Neural progenitor cell (in vitro differentiated cells): Measurements from ENCODE around the gene TSPAN14.

Experiments used
- EZH2 ChIP-seq: fragments of 200-600 bp; sonication (generic); IDR thresholded peaks from 2 replicates; pipeline ENCODE4 v1.6.1; 2017; ENCODE audit warnings: antibody characterized with exemption, mild to moderate bottlenecking, moderate library complexity
- EZH2phosphoT487 ChIP-seq: fragments of 200-600 bp; sonication (generic); IDR thresholded peaks from 2 replicates; pipeline ENCODE4 v1.6.1; 2017; ENCODE audit warnings: antibody characterized with exemption
- TF ChIP-seq, protein P1 (sequence below): fragments of 200-600 bp; sonication (generic); IDR thresholded peaks from 2 replicates; pipeline ENCODE4 v1.5.1; 2017; ENCODE audit warnings: antibody characterized with exemption, mild to moderate bottlenecking

DNA sequence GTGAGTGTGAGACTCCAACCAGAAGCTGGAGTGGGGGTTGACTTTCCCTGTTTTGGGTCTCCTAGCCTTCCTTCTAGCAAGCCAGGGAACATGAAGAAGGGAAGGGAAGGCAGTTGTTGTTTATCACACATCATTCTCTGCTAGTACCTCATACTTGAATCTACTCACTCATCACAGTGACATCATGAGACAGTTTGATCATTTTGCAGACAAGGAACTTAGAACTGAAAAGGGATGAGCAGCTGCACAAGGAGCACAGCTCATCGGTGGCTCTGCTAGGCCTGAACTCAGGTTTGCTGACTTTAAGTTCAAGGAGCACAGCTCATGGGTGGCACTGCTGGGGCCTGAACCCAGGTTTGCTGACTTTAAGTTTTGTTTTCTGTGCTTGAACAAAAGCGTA is 26.6 kb upstream of the TSPAN14 start:
- TF ChIP-seq, protein P1, sequence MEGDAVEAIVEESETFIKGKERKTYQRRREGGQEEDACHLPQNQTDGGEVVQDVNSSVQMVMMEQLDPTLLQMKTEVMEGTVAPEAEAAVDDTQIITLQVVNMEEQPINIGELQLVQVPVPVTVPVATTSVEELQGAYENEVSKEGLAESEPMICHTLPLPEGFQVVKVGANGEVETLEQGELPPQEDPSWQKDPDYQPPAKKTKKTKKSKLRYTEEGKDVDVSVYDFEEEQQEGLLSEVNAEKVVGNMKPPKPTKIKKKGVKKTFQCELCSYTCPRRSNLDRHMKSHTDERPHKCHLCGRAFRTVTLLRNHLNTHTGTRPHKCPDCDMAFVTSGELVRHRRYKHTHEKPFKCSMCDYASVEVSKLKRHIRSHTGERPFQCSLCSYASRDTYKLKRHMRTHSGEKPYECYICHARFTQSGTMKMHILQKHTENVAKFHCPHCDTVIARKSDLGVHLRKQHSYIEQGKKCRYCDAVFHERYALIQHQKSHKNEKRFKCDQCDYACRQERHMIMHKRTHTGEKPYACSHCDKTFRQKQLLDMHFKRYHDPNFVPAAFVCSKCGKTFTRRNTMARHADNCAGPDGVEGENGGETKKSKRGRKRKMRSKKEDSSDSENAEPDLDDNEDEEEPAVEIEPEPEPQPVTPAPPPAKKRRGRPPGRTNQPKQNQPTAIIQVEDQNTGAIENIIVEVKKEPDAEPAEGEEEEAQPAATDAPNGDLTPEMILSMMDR: no peak
- TF ChIP-seq EZH2phosphoT487: no peak
- no peak for TF ChIP-seq EZH2
